Measurements from ENCODE around the gene MAP2.
A peak's percentile ranks its signal among the peaks of the same experiment; 100 is the strongest.

The MAP2 gene

GRCh38 chr2:209741953-209742352, 318.1 kb downstream of the MAP2 start:
- no peak for DNase-seq

GRCh38 chr2:209753020-209753419, 329.2 kb downstream of the MAP2 start:
- no peak for DNase-seq

- no peak for DNase-seq
These were observed 333.3 kb downstream of the MAP2 start for GRCh38 chr2:209757163-209757562.

- DNase-seq: no peak
These were observed 337.7 kb downstream of the MAP2 start for GRCh38 chr2:209761566-209761965.

- DNase-seq: no peak
These were observed 338.7 kb downstream of the MAP2 start for GRCh38 chr2:209762563-209762962.

- no peak for DNase-seq
These were observed 339.3 kb downstream of the MAP2 start for GRCh38 chr2:209763106-209763505.

- DNase-seq: no peak
These were observed 342.8 kb downstream of the MAP2 start for GRCh38 chr2:209766613-209767012.

GRCh38 chr2:209767316-209767715, 343.5 kb downstream of the MAP2 start:
- no peak for DNase-seq

GRCh38 chr2:209768557-209768956, 344.7 kb downstream of the MAP2 start:
- no peak for DNase-seq

- peak; percentile 41 for DNase-seq
These were observed 347.8 kb downstream of the MAP2 start, which contains the start of gene UNC80 for GRCh38 chr2:209771474-209772289. Gene UNC80 (plus strand): TSS chr2:209771832. CDS start chr2:209772073, 241 bp downstream.

GRCh38 chr2:209772290-209772685, 348.4 kb downstream of the MAP2 start:
- peak; percentile 48 for DNase-seq

- peak; percentile 9 for DNase-seq
These were observed 349.5 kb downstream of the MAP2 start for GRCh38 chr2:209773377-209773776.
